SU-DHL-6 (cell line): Measurements from ENCODE around the gene AQP2.

ENCODE experiments used
- H2AFZ ChIP-seq: fragments of 200-600 bp; sonication (generic); 2 replicates; pipeline ENCODE4 v1.6.1; 2014; ENCODE audit warnings: low read depth, mild to moderate bottlenecking, moderate library complexity, mixed read lengths, antibody characterized with exemption, low read length; ENCODE audit not compliant: severe bottlenecking
- H3F3A ChIP-seq: fragments of 200-600 bp; shearing (Covaris generic); 2 replicates; pipeline ENCODE4 v1.6.0; 2016; ENCODE audit warnings: antibody characterized with exemption, mild to moderate bottlenecking; ENCODE audit not compliant: insufficient read depth
- H3K27ac ChIP-seq: fragments of 200-600 bp; sonication (generic); 2 replicates; pipeline ENCODE4 v1.5.1; 2016; ENCODE audit warnings: low read depth, mild to moderate bottlenecking, low read length, moderate library complexity, mixed read lengths
- H3K27me3 ChIP-seq: fragments of 200-600 bp; sonication (generic), shearing (Covaris generic); 2 replicates; pipeline ENCODE4 v1.6.0; 2014; ENCODE audit warnings: mild to moderate bottlenecking, low read length
- H3K36me3 ChIP-seq: fragments of 200-600 bp; sonication (generic); 2 replicates; pipeline ENCODE4 v1.6.1; 2014; ENCODE audit warnings: mild to moderate bottlenecking, low read length, mixed read lengths
- H3K4me2 ChIP-seq: fragments of 300-600, 200-600 bp; shearing (Covaris generic), sonication (generic); 2 replicates; pipeline ENCODE4 v1.6.0; 2014; ENCODE audit warnings: low read length, low read depth, mild to moderate bottlenecking; ENCODE audit not compliant: poor library complexity, severe bottlenecking
- H3K4me3 ChIP-seq: fragments of 200-600 bp; sonication (generic); 2 replicates; pipeline ENCODE4 v1.5.1; 2014; ENCODE audit warnings: antibody characterized with exemption, low read length, mild to moderate bottlenecking, mixed read lengths; ENCODE audit not compliant: insufficient read depth, poor library complexity, severe bottlenecking
- H3K79me2 ChIP-seq: fragments of 200-600 bp; sonication (generic); 2 replicates; pipeline ENCODE4 v1.6.1; 2014; ENCODE audit warnings: mild to moderate bottlenecking, low read length, moderate library complexity; ENCODE audit not compliant: insufficient read depth
- H3K9ac ChIP-seq: fragments of 200-600 bp; sonication (generic); 2 replicates; pipeline ENCODE4 v1.7.0; 2014; ENCODE audit warnings: mild to moderate bottlenecking, low read length
- H3K9me2 ChIP-seq: fragments of 200-600 bp; sonication (generic); replicated peaks from 2 replicates; pipeline ENCODE4 v1.6.1; 2014; ENCODE audit warnings: low read length; ENCODE audit not compliant: insufficient read depth
- H3K9me3 ChIP-seq: fragments of 200-600 bp; sonication (generic); 2 replicates; pipeline ENCODE4 v1.6.1; 2014; ENCODE audit warnings: low read length, mixed read lengths; ENCODE audit not compliant: insufficient read depth
- H4K20me1 ChIP-seq: fragments of 200-600 bp; sonication (generic); 2 replicates; pipeline ENCODE4 v1.6.1; 2014; ENCODE audit warnings: low read depth, mild to moderate bottlenecking, antibody characterized with exemption, low read length, moderate library complexity, mixed read lengths
- CTCF ChIP-seq: fragments of 200-600 bp; sonication (generic); IDR thresholded peaks from one replicate; pipeline ENCODE4 v1.5.1; 2017; ENCODE audit warnings: antibody characterized with exemption, mild to moderate bottlenecking, low read length, moderate library complexity; ENCODE audit not compliant: insufficient read depth, poor library complexity, severe bottlenecking
- EZH2phosphoT487 ChIP-seq: fragments of 200-600 bp; sonication (generic), shearing (Covaris generic); conservative IDR thresholded peaks from 2 replicates; pipeline ENCODE4 v1.6.1; 2018; ENCODE audit warnings: mild to moderate bottlenecking, antibody characterized with exemption, low read length, moderate library complexity, mixed read lengths

The AQP2 gene

GRCh38 chr12:49923035-49923644 lies 27.4 kb upstream of the AQP2 start:
- Histone ChIP-seq H3K79me2 (no peaks in the 10 kb centered on the region), H3K36me3 (no peaks in the 10 kb centered on the region), H3F3A (no peaks in the 10 kb centered on the region), H3K9me2 (no peaks in the 10 kb centered on the region), H3K9ac (no peak overlapping the region), H3K4me3 (no peak overlapping the region), H4K20me1 (no peaks in the 10 kb centered on the region), H3K4me2 (no peak overlapping the region), H3K27me3 (no peaks in the 10 kb centered on the region), H3K9me3 (no peaks in the 10 kb centered on the region), H3K27ac (no peak overlapping the region), H2AFZ (no peak overlapping the region)
- no peak for TF ChIP-seq EZH2phosphoT487
- TF ChIP-seq CTCF, result no peak

- no peak overlapping the region for H2AFZ ChIP-seq
- no peak for TF ChIP-seq CTCF
- TF ChIP-seq EZH2phosphoT487, result no peak
- H4K20me1 ChIP-seq, result no peaks in the 10 kb centered on the region
- no peaks in the 10 kb centered on the region for H3K9me3 ChIP-seq
- no peak overlapping the region for H3K9ac ChIP-seq
- H3K4me2 ChIP-seq, result no peak overlapping the region
- no peaks in the 10 kb centered on the region for H3F3A ChIP-seq
- no peak overlapping the region for H3K4me3 ChIP-seq
- no peaks in the 10 kb centered on the region for H3K27me3 ChIP-seq
- H3K9me2 ChIP-seq, result no peaks in the 10 kb centered on the region
- H3K27ac ChIP-seq, result no peak overlapping the region
- no peaks in the 10 kb centered on the region for H3K36me3 ChIP-seq
- no peaks in the 10 kb centered on the region for H3K79me2 ChIP-seq
Observed at GRCh38 chr12:49923880-49924556, 26.5 kb upstream of the AQP2 start.

GRCh38 chr12:49924628-49925246 lies 25.8 kb upstream of the AQP2 start:
- Histone ChIP-seq H3K4me3 (no peak overlapping the region), H3K79me2 (no peaks in the 10 kb centered on the region), H3F3A (no peaks in the 10 kb centered on the region), H3K9me2 (no peaks in the 10 kb centered on the region), H3K27ac (no peak overlapping the region), H3K9ac (no peak overlapping the region), H2AFZ (no peak overlapping the region), H3K4me2 (no peak overlapping the region), H3K27me3 (no peaks in the 10 kb centered on the region), H3K9me3 (no peaks in the 10 kb centered on the region), H4K20me1 (no peaks in the 10 kb centered on the region), H3K36me3 (no peaks in the 10 kb centered on the region)
- no peak for TF ChIP-seq EZH2phosphoT487
- TF ChIP-seq CTCF, result no peak
